Measurements from ENCODE around the gene COBLL1.

Gene COBLL1

GRCh38 chr2:164757934-164758695 is 83.5 kb downstream of the COBLL1 start:
- no peak for DNase-seq (ENCODE audit: low read depth in 3 of 3, low spot score in 1 of 3)

- DNase-seq (ENCODE audit: low read depth in 3 of 3, low spot score in 1 of 3) = no peak
These were observed 84.8 kb downstream of the COBLL1 start for GRCh38 chr2:164756773-164757172.

- no peak for DNase-seq (ENCODE audit: low read depth in 3 of 3, low spot score in 1 of 3)
These were observed 85.7 kb downstream of the COBLL1 start for GRCh38 chr2:164755952-164756351.

GRCh38 chr2:164754157-164755093 is 87.2 kb downstream of the COBLL1 start:
- DNase-seq (ENCODE audit: low read depth in 3 of 3, low spot score in 1 of 3) = no peak

- DNase-seq (ENCODE audit: low read depth in 3 of 3, low spot score in 1 of 3) = no peak
These were observed 88.7 kb downstream of the COBLL1 start for GRCh38 chr2:164752956-164753355.

- DNase-seq (ENCODE audit: low read depth in 3 of 3, low spot score in 1 of 3) = no peak
These were observed 93.7 kb downstream of the COBLL1 start for GRCh38 chr2:164747783-164748433.

GRCh38 chr2:164747140-164747539 is 94.5 kb downstream of the COBLL1 start:
- no peak for DNase-seq (ENCODE audit: low read depth in 3 of 3, low spot score in 1 of 3)

- DNase-seq (ENCODE audit: low read depth in 3 of 3, low spot score in 1 of 3) = no peak
These were observed 94.9 kb downstream of the COBLL1 start for GRCh38 chr2:164746713-164747112.

- DNase-seq (ENCODE audit: low read depth in 3 of 3, low spot score in 1 of 3) = no peak
These were observed 96.4 kb downstream of the COBLL1 start for GRCh38 chr2:164745012-164745797.

- no peak for DNase-seq (ENCODE audit: low read depth in 3 of 3, low spot score in 1 of 3)
These were observed 98.8 kb downstream of the COBLL1 start for GRCh38 chr2:164742738-164743317.

- no peak for DNase-seq (ENCODE audit: low read depth in 3 of 3, low spot score in 1 of 3)
These were observed 101.7 kb downstream of the COBLL1 start for GRCh38 chr2:164739966-164740365.

- no peak for DNase-seq (ENCODE audit: low read depth in 3 of 3, low spot score in 1 of 3)
These were observed 104.0 kb downstream of the COBLL1 start for GRCh38 chr2:164737612-164738081.

- DNase-seq (ENCODE audit: low read depth in 3 of 3, low spot score in 1 of 3) = no peak
These were observed 106.2 kb downstream of the COBLL1 start for GRCh38 chr2:164735309-164735919.

- DNase-seq (ENCODE audit: low read depth in 3 of 3, low spot score in 1 of 3) = no peak
These were observed 107.4 kb downstream of the COBLL1 start for GRCh38 chr2:164734196-164734595.

- DNase-seq (ENCODE audit: low read depth in 3 of 3, low spot score in 1 of 3) = no peak
These were observed 116.1 kb downstream of the COBLL1 start for GRCh38 chr2:164725542-164725941.

- DNase-seq (ENCODE audit: low read depth in 3 of 3, low spot score in 1 of 3) = no peak
These were observed 118.8 kb downstream of the COBLL1 start for GRCh38 chr2:164722616-164723338.

GRCh38 chr2:164721430-164721829 is 120.2 kb downstream of the COBLL1 start:
- DNase-seq (ENCODE audit: low read depth in 3 of 3, low spot score in 1 of 3) = no peak

GRCh38 chr2:164719996-164720941 is 121.4 kb downstream of the COBLL1 start:
- no peak for DNase-seq (ENCODE audit: low read depth in 3 of 3, low spot score in 1 of 3)

Measured in stimulated activated CD4-positive, alpha-beta T cell treated with anti-CD3 and anti-CD28 coated beads, TNF-alpha, amount 100 ng/mL, for 1 hour (primary cell).